HepG2 (cell line): Measurements from ENCODE around the gene CST4. TPM values are rescaled to one million over a fixed set of nuclear protein-coding genes. Genes with fewer than 3 reads are reported as not detected.

ENCODE experiments used
- HNF4G ChIP-seq, 2 experiments: sonication (generic) in 1 of 2; formaldehyde crosslinking in 1 of 2; IDR thresholded peaks; 2 replicates each; pipeline versions ENCODE4 v1.4.0 to v1.6.1; 2011 to 2020; ENCODE audit warnings: borderline replicate concordance in 2 of 2, low read depth in 2 of 2, mild to moderate bottlenecking in 2 of 2, low read length in 1 of 2, missing genetic modification reagents in 1 of 2, moderate library complexity in 1 of 2
- KLF16 ChIP-seq, 2 experiments: sonication (generic) in 1 of 2; formaldehyde crosslinking in 1 of 2; IDR thresholded peaks; 2 replicates each; pipeline versions ENCODE4 v1.6.1 to v1.8.0; 2016 to 2023; ENCODE audit warnings: missing genetic modification reagents in 2 of 2, missing compliant biosample characterization in 1 of 2
- NFE2L2 ChIP-seq: fragments of 150-350 bp; IDR thresholded peaks from 2 replicates; pipeline ENCODE4 v1.6.1; 2014; ENCODE audit warnings: low read length
- NFIB ChIP-seq: sonication (generic); formaldehyde crosslinking; IDR thresholded peaks from 2 replicates; pipeline ENCODE4 v1.9.0; 2021; ENCODE audit warnings: missing genetic modification reagents, mild to moderate bottlenecking, borderline replicate concordance
- TARDBP ChIP-seq: sonication (generic); formaldehyde crosslinking; IDR thresholded peaks from 2 replicates; pipeline ENCODE4 v1.8.0; 2022; ENCODE audit warnings: mild to moderate bottlenecking, missing genetic modification reagents
- TOE1 ChIP-seq: sonication (generic); formaldehyde crosslinking; IDR thresholded peaks from 2 replicates; pipeline ENCODE4 v1.4.0; 2020; ENCODE audit warnings: mild to moderate bottlenecking, missing genetic modification reagents
- ZNF235 ChIP-seq: sonication (generic); formaldehyde crosslinking; IDR thresholded peaks from 2 replicates; pipeline ENCODE4 v1.8.1; 2023; ENCODE audit warnings: mild to moderate bottlenecking, missing genetic modification reagents, borderline replicate concordance
- ZNF570 ChIP-seq: sonication (generic); formaldehyde crosslinking; IDR thresholded peaks from 2 replicates; pipeline ENCODE4 v1.4.0; 2020; ENCODE audit warnings: mild to moderate bottlenecking, missing genetic modification reagents, borderline replicate concordance
- ZNF777 ChIP-seq: sonication (generic); formaldehyde crosslinking; IDR thresholded peaks from 2 replicates; pipeline ENCODE4 v1.4.0; 2020; ENCODE audit warnings: missing genetic modification reagents
- polyA plus RNA-seq, 8 experiments: library from polyadenylated mRNA; depleted of rRNA in 3 of 8; stranded (reverse) in 7 of 8; unstranded in 1 of 8; fragments of >200 nt; fragmentation: Illumina TruSeq in 4 of 8; extraction: Trizol in 4 of 8; gene quantifications; 2 replicates each; pipeline versions ENCODE4 v1.2.1 to v1.2.3, GENCODE V29; 2011 to 2016; ENCODE audit warnings: low read depth in 4 of 8, missing spikeins in 1 of 8, mixed read lengths in 1 of 8; ENCODE audit not compliant: insufficient read depth in 1 of 8
- total RNA-seq, 5 experiments: library from RNA; depleted of rRNA; stranded (reverse); fragments of >200 nt; fragmentation: Illumina TruSeq; extraction: Trizol; gene quantifications; 2 replicates each; pipeline ENCODE4 v1.2.3, GENCODE V29; 2016; ENCODE audit warnings: low read depth in 1 of 5
- TF ChIP-seq, protein P1 (sequence below): sonication (generic); formaldehyde crosslinking; IDR thresholded peaks from 2 replicates; pipeline ENCODE4 v1.4.0; 2020; ENCODE audit warnings: mild to moderate bottlenecking, missing genetic modification reagents
- TF ChIP-seq, protein P2 (sequence below): IDR thresholded peaks from 2 replicates; pipeline ENCODE4 v1.6.1; 2016
- TF ChIP-seq, protein P3 (sequence below): sonication (generic); formaldehyde crosslinking; IDR thresholded peaks from 2 replicates; pipeline ENCODE4 v1.5.1; 2020; ENCODE audit warnings: mild to moderate bottlenecking, missing genetic modification reagents, borderline replicate concordance
- TF ChIP-seq, protein P4 (sequence below): sonication (generic); formaldehyde crosslinking; IDR thresholded peaks from 2 replicates; pipeline ENCODE4 v1.4.0; 2020; ENCODE audit warnings: missing genetic modification reagents
- TF ChIP-seq, protein P5 (sequence below): sonication (generic); formaldehyde crosslinking; conservative IDR thresholded peaks from 2 replicates; pipeline ENCODE4 v1.4.0; 2020; ENCODE audit warnings: missing genetic modification reagents
- TF ChIP-seq, protein P6 (sequence below): sonication (generic); formaldehyde crosslinking; IDR thresholded peaks from 2 replicates; pipeline ENCODE4 v1.4.0; 2020; ENCODE audit warnings: missing genetic modification reagents, mild to moderate bottlenecking, borderline replicate concordance

The CST4 gene
- total and polyA plus RNA-seq, 2 of the 13 experiments (the other 11 are each of a cell fraction or from before 2014, with no cell fraction given): not detected

DNA sequence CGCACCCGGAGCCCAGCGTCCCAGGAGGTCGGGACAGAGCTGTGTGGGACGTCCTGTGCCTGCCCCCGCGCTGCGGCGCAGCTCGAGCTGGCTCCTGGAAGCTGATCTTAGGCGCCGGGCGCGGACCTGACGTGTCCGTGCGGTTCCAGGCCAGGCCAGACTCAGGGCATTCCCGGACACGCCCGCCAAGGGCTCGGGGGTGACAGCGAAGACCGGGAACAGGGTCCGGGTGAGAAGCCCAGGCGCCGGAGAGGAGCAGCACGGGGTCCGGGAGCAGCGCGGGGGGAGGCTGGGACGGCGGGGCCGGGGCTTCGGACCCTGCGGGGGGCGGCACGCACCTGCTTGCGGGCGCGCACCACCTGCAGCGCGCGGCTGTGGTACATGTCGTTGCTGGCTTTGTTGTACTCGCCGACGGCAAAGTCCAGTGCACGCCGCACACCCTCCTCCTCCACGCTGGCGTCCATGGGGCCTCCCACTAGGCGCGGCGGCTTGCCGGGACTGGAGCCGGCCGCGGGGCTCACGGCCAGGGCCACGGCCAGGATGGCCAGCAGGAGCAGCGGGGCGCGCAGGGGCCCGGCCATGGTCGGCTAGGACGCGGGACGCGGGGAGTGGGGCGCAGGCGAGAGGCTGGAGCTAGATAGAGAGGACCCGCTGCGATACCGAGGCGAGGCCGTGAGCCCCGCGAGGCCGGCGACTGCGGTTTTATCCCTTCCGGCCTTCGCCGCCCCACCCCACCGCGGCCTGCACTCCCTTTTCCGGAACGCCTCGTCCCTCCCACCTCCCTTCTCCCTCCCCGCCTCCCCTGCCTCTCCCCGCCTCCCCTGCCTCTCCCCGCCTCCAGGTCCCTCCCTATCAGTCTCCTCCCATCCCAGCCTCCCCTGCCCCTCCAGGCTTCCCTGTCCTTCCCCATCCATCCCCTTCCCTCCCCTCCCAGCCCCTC lies 51.3 kb downstream of the CST4 start, which contains the start of gene CST3 (continued):
- TF ChIP-seq, protein P1, sequence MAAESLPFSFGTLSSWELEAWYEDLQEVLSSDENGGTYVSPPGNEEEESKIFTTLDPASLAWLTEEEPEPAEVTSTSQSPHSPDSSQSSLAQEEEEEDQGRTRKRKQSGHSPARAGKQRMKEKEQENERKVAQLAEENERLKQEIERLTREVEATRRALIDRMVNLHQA (CRISPR knock-in tag): no peak
- TF ChIP-seq KLF16 (CRISPR knock-in tag; IDR thresholded peaks at IDR 0.05) (peak; percentile 81 to 84; a peak in 2 of 4 replicates), TARDBP (CRISPR knock-in tag) (peak; percentile 79), NFIB (CRISPR knock-in tag) (no peak), HNF4G (IDR thresholded peaks at IDR 0.05; ENCODE audit: borderline replicate concordance, low read depth, low read length) (peak; percentile 5; the same call in 1 of the 2 replicates), HNF4G (CRISPR knock-in tag; IDR thresholded peaks at IDR 0.05; ENCODE audit: borderline replicate concordance, low read depth) (peak; percentile 78), NFE2L2 (no peak), ZNF235 (peak; percentile 99), ZNF570 (CRISPR knock-in tag) (peak; percentile 89), TOE1 (CRISPR knock-in tag) (peak; percentile 87; the same call in 1 of the 2 replicates), ZNF777 (CRISPR knock-in tag) (peak; percentile 95)
- TF ChIP-seq, protein P2, sequence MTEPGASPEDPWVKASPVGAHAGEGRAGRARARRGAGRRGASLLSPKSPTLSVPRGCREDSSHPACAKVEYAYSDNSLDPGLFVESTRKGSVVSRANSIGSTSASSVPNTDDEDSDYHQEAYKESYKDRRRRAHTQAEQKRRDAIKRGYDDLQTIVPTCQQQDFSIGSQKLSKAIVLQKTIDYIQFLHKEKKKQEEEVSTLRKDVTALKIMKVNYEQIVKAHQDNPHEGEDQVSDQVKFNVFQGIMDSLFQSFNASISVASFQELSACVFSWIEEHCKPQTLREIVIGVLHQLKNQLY (CRISPR knock-in tag): peak; percentile 27; the same call in 1 of the 2 replicates
- TF ChIP-seq, protein P3, sequence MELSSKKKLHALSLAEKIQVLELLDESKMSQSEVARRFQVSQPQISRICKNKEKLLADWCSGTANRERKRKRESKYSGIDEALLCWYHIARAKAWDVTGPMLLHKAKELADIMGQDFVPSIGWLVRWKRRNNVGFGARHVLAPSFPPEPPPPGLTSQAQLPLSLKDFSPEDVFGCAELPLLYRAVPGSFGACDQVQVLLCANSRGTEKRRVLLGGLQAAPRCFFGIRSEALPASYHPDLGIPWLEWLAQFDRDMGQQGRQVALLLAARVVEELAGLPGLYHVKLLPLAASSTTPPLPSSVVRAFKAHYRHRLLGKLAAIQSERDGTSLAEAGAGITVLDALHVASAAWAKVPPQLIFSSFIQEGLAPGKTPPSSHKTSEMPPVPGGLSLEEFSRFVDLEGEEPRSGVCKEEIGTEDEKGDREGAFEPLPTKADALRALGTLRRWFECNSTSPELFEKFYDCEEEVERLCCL (CRISPR knock-in tag): peak; percentile 37; the same call in 1 of the 2 replicates
- TF ChIP-seq, protein P4, sequence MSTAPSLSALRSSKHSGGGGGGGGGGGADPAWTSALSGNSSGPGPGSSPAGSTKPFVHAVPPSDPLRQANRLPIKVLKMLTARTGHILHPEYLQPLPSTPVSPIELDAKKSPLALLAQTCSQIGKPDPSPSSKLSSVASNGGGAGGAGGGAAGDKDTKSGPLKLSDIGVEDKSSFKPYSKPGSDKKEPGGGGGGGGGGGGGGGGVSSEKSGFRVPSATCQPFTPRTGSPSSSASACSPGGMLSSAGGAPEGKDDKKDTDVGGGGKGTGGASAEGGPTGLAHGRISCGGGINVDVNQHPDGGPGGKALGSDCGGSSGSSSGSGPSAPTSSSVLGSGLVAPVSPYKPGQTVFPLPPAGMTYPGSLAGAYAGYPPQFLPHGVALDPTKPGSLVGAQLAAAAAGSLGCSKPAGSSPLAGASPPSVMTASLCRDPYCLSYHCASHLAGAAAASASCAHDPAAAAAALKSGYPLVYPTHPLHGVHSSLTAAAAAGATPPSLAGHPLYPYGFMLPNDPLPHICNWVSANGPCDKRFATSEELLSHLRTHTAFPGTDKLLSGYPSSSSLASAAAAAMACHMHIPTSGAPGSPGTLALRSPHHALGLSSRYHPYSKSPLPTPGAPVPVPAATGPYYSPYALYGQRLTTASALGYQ (CRISPR knock-in tag): peak; percentile 61
- TF ChIP-seq, protein P5, sequence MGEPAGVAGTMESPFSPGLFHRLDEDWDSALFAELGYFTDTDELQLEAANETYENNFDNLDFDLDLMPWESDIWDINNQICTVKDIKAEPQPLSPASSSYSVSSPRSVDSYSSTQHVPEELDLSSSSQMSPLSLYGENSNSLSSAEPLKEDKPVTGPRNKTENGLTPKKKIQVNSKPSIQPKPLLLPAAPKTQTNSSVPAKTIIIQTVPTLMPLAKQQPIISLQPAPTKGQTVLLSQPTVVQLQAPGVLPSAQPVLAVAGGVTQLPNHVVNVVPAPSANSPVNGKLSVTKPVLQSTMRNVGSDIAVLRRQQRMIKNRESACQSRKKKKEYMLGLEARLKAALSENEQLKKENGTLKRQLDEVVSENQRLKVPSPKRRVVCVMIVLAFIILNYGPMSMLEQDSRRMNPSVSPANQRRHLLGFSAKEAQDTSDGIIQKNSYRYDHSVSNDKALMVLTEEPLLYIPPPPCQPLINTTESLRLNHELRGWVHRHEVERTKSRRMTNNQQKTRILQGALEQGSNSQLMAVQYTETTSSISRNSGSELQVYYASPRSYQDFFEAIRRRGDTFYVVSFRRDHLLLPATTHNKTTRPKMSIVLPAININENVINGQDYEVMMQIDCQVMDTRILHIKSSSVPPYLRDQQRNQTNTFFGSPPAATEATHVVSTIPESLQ (CRISPR knock-in tag): 0 out of 2 replicates have a peak, but pooled peaks have one; percentile 71
- TF ChIP-seq, protein P6, sequence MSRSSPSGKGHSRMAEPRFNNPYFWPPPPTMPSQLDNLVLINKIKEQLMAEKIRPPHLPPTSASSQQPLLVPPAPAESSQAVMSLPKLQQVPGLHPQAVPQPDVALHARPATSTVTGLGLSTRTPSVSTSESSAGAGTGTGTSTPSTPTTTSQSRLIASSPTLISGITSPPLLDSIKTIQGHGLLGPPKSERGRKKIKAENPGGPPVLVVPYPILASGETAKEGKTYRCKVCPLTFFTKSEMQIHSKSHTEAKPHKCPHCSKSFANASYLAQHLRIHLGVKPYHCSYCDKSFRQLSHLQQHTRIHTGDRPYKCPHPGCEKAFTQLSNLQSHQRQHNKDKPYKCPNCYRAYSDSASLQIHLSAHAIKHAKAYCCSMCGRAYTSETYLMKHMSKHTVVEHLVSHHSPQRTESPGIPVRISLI (CRISPR knock-in tag): no peak
